Dedifferentiated amniotic fluid mesenchymal stem cell (primary cell): ENCODE results near the gene INTS11.

ENCODE experiments used
- DNase-seq: peaks from one replicate; pipeline ENCODE4 v3.0.0-alpha.2; 2016; ENCODE audit errors: extremely low spot score

Gene INTS11

DNA sequence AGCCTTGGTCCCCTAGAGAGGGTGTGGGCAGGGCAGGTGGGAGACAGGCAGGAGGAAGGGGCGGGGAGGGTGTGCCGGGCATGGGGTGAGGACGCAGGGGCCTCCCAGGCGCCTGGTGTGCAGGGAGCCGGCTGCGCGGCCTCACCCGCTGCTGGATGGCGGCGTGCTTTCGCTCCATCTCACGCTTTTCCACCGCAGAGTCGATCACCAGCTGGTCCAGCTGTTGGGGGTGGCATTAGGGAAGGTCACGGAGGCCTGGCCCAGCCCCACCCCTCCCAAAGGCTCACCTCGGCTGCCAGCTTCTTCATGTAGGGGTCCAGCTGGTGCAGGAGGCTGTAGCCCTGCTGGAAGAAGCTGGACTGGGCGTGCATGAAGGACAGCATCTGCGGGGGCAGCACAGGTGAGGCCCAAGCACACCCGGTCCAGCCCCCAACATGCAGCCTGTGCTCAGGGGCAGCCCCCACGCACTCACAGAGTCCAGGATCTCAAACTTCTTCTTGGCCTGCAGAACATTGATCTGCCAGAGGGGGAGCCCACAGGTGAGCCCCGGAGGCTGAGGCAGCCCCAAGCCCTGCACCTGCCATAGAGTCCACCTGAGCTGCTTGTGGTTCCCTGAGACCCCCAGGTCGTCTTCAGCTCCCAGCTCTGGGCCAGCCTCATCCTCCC, 24.6 kb downstream of the INTS11 start:
- DNase-seq, result no peak

DNA sequence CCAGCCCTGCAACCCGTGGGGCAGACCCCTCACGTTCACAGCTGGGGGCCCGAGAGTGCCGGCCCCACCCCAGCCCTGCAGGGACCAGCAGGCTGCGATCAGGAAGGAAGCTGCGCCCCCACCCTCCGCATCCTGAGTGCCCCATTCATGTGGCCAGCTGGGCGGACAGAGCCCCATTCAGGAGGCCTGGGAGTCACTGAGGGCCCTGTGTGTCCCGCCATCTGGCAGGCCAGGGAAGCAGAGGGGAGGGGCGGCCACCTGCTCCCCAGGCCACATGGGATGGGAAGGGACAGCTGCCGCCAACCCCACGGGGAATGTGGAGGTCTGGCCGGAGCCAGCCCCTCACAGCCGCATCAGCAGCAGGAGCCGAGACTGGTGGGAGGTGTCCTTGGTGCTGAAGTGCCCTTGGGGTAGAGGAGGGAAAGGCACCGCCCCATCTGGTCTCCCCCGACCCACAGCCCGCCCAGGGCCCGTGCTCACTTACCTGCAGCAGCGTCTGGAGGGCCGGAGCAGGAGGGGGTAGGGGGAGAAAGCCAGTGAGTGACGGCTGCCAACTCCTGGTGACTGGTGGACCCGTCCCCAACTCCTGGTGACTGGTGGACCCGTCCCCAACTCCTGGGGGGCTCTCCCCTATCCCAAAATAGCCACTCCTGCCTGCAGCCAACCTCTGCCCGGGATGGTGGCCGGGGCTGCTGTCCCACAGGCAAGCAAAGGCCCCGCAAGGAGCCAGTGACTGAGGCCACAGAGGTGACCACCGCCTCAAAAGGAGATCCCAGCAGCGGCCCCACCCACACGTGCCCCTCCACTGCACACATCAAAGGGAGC, 25.4 kb downstream of the INTS11 start:
- no peak for DNase-seq

DNA sequence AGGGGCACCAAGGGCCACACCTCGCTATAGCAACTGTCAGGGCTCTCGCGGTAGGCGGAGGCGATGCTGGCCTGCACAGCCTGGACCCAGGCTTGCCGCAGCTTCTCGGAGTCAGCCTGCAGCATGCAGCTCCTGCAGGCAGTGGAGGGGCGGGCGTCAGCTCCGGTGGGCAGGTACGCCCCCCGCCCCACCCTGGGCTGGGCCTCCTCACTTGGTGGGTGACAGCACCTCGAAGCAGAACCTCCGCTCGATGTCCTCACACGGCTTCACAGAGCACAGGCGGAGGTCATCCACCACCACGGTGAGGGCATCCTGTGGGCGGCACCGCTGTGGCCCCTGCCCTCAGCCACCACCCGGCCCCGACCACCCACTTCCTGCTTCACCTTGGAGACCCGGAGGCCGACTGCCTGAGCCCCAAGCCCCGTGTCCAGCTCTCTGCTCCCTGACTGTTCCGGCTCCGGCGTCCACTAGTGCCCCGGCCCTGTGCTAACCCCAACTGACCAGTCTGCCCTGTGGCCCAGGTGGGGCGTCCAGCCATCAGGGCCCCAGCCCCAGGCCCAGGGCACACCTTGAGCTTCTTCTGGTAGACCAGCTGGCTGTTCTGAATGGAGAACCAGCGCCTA, 26.5 kb downstream of the INTS11 start:
- DNase-seq, result no peak

DNA sequence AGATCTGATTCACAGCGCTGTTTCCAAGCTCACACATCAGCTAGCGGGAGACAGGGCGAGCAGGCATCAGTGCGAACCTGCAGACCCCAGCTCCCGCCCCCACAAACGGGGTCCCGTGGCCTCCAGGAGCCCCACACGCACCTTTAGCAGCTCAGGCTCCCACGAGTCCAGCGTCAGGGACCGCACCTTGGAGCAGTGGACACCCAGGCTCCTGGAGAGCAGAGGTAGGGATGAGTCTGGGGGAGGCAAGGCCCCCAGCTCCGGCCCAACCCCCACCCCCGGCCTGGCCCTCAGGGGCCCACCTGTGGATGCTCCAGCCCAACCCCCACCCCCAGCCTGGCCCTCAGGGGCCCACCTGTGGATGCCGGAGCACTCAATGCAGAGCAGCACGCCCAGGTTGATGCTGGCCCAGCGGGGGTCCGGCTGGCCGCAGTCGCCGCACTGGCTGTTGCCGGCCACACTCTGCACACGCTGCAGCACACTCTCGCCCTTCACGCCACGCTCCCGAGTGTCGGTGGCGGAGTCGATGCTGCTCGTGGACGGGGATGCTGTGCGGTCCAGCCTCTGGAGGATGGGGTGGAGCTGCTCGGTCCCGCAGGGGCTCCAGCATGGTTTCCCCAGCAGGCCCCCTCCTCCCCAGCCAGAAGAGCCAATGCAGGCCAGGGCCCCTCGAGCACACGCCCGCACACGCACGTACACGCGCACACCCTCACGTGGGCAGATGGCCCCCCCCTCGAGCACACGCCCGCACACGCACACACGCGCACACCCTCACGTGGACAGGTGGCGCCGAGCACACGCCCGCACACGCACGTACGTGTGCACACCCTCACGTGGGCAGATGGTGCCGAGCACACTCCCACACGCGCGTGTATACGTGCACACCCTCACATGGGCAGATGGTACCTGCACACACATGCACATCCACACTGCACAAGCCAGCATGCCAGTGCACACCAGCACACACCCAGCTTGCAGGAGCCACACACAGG, 28.1 kb downstream of the INTS11 start:
- DNase-seq, result no peak

DNA sequence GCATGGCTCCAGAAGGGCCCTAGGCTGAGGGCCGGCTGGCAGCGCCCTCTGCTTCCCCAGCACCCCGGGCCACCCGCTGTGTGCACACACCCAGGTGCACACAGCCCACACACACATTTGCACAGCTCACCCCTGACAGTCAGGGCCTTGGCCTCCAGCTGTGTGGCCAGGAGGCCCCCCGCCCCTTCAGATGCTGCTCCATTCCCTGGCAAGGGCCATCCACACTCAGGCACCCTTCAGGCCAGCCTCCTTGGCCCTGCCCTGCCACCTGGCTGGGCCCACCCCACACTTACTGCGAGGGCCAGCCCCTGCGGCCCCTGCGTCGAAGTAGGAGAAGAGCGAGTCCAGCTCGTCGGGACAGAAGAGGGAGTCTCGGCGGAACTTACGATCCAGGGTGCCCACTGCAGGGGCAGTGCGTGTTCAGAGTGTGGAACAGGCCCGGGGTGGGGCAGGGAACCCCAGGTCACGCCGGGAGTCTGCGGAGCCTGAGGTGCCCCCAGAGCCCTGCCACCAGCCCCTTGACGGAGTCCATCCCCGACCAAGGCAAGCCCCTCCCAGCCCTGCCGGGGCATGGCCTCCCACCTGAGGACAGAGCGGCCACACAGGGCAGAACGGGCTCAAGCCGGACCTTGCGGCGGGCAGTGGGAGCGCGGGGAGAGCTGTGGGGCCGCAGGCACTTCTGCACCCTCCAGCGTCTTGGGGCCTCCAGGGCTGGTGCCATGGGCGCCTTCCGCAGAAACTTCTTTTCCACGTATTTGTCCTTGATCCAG, 29.1 kb downstream of the INTS11 start:
- no peak for DNase-seq

DNA sequence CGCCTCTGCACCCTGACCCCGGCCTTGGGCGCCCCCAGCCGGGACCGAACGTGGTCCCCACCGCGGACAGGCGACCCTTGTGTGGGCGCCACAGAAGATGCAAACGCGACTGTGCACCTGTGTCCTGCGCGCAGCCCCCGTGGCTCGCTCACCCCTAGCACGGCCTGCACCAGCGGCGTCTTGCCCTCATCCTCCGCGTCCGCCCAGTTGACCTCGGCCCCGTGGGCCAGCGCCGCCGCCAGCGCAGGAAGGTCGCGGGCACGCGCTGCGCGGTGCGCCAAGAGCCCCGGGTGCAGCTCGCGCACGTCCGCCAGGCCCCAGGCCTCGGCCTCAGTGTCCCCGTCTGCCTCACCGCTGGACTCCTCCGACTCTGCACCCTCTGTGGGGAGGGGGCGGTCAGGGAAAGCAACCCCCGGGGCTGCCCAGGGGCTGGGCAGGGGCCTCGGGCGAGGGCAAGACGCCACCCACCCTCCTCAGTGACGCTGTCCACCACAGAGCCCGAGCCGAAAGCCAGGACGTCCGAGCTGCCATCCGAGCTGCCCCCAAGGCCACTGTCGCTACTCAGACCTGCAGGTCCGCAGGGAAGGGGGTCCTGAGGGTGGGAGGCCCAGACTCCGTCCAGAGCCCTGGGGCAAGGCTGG, 30.1 kb downstream of the INTS11 start:
- DNase-seq, result no peak

DNA sequence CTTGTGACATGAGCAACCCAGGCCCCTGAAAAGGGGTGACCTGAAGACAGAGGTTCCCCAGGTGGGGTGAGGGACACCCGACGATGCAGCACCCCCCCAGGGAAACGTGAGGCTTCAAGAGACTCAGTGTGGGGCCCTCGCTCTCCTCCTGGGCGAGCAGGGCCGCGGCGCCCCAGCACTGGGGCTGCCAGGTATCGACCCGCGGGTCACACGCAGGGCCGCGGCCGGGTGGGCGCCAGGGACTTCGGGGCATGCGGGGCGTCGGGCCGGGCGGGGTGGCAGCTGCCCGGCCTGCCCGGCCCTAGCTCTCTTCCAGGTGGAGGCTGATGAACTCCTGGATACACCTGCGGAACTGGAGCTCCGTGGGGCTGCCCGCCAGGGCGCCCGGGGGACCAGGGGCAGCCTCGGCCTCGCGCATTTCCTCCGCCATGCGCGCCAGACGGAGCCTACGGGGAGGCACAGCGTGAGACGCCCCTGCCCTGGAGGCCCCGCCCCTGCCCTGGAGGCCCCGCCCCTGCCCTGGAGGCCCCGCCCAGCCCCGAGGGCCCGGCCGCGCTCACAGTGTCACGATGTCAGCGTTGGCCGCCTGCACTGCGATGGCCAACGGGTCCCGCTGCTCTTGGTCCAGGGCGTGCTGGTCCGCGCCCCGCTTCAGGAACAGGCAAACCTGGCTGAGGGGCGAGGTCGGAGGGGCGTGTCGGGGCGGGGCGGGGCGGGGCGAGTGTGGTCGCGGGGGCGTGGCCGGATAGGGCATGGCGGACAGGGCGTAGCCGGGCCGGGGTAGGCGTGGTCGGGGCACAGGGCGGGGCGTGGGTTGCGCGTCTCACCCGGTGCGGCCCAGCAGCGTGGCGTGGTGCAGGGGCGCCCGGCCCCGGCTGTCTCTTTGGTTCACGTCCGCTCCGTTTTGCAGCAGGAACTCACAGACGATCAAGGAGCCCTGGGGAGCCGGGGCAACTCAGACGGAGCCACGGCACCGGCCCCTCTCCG, 30.9 kb downstream of the INTS11 start:
- no peak for DNase-seq

DNA sequence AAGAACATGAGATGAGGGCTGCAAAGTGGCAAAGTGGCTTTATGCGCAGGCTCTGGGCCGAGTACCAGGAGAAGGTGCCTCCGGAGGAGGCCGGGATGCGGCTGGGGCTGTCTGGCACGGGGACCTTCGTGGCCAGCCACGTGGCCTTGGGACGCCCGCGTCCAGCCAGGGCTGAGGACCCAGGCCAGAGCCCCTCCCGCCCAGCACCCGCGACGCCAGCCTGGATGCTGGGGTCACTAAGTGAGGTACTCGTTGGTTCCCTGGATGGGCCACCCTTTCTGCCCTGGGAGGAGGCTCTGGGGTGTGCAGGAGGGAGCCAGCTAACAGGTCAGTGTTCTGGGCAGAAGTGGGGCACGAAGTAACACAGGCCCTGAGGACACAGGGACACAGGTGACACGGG, 31.6 kb downstream of the INTS11 start:
- DNase-seq, result no peak

DNA sequence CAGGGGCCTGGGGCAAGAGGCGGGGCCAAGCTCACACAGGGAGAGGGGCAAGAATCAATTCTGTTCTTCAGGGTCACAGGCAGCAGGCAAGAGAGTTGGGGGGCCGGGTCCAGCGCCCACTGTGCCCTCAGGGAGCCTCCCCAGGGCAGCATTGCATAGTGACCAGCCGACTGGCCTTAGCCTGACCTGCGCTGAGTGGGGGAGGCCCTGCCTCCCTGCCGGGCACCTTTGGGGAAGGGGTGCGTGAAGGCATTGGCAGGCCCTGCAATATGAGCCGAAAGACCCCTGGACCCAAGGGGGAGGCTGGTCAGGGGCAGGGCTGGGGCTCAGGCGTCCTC, 32.0 kb downstream of the INTS11 start:
- DNase-seq, result no peak

DNA sequence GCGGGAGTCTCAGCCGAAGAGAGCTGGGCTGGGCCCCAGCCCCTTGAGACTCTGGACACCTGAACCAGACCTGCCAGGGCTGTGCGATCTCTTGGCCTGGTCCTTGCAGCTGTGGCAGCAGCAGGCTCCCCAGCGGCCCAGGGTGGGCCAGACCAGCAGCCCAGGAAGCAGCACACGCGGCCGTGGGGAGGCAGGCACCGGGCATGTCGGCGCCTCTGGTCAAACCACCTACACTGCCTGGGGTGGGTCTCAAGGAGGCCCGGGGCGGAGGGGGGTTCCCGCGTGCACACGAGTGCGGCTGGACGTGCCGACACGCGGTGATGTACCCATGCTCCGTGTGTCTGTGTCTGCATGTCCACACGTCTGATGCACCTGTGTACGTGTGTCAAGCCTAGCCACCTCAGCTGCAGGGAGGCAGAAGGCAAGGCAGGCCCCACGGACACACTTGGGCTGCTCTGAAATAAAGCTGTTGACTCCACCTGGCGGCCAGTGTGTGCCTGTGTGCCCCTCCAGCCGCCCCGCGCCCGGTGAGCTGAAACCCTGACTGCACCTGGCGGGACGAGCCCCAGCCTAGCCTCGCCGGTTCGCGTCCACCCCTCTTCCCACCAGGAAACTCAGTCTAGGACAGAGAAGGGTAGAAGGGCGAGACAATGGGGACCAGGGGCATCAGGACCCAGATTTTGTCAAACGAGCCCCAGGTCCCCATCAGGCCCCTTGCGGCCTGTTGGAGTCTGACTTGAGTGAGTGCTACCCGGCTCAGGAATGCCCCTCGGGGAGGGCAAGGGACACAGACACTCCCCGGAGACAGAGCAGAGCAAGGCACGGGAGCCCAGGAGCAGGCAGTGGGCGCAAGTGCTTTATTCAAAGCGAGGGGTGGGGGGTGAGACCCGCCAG, 32.7 kb downstream of the INTS11 start:
- no peak for DNase-seq

DNA sequence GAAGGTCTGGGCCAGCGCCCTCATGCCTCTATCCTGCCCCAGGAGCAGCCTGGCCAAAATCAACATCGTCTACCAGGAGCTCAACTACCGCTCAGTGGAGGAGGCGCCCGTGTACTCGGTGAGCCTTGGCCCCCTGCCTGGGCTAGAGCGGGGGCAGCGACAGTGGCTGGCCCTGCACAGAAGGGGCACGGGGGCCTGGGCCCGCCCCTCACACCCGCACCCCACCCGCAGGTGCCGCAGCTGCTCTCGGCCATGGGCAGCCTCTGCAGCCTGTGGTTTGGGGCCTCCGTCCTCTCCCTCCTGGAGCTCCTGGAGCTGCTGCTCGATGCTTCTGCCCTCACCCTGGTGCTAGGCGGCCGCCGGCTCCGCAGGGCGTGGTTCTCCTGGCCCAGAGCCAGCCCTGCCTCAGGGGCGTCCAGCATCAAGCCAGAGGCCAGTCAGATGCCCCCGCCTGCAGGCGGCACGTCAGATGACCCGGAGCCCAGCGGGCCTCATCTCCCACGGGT, 33.4 kb downstream of the INTS11 start:
- no peak for DNase-seq

DNA sequence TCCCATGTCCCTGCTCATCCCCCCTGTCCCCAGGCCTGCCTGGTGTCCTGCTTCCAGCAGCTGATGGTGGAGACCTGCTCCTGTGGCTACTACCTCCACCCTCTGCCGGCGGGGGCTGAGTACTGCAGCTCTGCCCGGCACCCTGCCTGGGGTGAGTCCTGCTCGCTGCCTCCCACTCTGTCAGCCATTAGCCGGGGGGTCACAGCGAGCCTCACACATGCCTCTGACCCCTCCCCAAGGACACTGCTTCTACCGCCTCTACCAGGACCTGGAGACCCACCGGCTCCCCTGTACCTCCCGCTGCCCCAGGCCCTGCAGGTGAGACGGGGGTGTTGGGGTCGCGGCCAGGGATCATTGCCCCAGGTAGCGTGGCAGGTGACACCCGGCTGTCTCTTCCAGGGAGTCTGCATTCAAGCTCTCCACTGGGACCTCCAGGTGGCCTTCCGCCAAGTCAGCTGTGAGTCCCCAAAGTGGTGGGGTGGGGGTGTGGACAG, 34.2 kb downstream of the INTS11 start:
- DNase-seq, result no peak

DNA sequence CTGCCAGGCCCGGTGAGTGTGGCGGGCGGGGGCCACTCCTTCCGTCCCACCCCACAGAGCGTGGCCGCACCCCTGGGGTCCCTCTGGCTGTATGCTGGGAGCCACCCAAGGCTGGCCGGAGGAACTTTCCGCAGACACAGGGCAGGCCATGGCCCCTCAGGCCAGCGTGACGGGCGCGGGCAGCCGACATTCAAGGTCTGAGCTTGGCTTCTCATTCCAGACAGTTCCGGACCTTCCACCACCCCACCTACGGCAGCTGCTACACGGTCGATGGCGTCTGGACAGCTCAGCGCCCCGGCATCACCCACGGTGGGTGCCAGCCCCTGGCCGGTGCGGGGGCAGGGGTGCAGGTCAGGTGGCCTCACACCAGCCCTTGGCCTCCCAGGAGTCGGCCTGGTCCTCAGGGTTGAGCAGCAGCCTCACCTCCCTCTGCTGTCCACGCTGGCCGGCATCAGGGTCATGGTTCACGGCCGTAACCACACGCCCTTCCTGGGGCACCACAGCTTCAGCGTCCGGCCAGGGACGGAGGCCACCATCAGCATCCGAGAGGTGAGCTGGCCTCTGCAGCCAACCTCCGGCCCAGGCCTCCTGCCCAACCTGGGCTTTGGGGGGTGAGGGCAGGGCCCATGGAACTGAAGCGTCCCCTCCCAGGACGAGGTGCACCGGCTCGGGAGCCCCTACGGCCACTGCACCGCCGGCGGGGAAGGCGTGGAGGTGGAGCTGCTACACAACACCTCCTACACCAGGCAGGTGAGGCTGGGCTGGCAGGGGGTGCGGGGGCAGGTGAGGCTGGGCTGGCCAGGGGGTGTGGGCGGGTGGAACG, 37.0 kb downstream of the INTS11 start:
- no peak for DNase-seq

DNA sequence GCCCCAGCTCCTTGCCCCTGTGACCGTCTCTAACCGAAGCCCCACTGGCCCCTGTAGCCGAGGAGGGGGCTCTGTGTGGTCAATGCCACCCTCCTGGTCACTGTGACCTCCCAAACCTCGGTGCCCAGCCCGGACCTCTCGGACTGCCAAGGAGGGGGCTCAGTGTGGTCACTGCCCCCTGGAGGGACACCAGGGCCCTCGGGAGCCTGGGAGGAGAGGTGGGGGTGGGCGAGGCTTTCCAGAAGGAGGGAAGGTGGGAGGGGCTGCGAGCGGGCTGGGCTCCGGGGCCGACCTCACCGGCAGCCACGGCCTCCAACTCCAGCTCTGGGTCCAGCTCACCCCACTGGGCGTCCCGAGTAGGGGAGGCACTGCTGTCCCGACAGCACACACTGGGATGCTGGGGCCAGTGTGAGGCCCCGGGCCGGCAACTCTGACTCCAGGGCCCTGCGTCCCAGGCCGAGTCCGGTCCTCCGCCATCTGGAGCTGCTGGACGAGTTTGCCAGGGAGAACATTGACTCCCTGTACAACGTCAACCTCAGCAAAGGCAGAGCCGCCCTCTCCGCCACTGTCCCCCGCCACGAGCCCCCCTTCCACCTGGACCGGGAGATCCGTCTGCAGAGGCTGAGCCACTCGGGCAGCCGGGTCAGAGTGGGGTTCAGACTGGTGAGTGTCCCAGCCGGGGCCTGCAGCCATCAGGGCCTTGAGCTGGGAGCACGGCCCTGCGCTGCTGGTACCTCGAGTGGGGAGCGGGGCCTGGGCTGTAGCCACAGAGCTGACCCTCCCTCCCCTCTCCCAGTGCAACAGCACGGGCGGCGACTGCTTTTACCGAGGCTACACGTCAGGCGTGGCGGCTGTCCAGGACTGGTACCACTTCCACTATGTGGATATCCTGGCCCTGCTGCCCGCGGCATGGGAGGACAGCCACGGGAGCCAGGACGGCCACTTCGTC, 37.9 kb downstream of the INTS11 start:
- no peak for DNase-seq

DNA sequence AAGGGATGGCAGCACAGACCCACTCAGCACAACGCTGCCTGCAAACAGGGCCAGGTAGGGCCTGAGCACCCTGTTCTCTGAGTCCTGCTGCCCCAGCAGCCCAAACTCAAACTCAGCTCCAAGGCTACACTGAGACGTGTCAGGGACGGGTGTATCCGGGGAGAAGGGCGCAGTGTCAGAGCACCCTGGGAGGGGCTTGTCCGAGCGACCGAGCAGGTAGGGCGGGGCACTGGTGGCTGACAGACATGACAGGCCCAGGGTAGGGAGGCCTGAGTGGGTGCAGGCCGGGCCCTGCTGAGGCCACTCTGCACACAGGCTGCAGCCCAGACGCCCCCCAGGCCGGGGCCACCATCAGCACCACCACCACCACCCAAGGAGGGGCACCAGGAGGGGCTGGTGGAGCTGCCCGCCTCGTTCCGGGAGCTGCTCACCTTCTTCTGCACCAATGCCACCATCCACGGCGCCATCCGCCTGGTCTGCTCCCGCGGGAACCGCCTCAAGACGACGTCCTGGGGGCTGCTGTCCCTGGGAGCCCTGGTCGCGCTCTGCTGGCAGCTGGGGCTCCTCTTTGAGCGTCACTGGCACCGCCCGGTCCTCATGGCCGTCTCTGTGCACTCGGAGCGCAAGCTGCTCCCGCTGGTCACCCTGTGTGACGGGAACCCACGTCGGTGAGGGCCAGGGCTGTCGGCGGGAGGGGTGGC, 38.7 kb downstream of the INTS11 start:
- DNase-seq, result no peak
